ENCODE data around the gene ANAPC5.
A peak's percentile ranks its signal among the peaks of the same experiment; 100 is the strongest.
"Not testable (repeated sequence)": the region's sequence is repeated elsewhere in the genome, so short reads cannot be mapped to it uniquely, and the experiment has no call there.

Gene ANAPC5

DNA sequence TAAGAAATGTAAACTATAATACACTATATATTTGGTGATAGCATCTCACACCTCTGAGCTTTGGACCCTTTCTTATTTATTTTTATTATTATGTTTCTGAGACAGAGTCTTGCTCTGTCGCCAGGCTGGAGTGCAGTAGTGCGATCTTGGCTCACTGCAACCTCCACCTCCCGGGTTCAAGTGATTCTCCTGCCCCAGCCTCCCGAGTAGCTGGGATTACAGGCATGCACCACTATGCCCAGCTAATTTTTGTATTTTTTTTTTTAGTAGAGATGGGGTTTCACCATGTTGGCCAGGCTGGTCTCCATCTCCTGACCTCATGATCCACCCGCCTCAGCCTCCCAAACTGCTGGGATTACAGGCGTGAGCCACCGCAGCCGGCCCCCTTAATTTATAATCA is 44.8 kb downstream of the ANAPC5 start:
- DNase-seq = not testable (repeated sequence)

DNA sequence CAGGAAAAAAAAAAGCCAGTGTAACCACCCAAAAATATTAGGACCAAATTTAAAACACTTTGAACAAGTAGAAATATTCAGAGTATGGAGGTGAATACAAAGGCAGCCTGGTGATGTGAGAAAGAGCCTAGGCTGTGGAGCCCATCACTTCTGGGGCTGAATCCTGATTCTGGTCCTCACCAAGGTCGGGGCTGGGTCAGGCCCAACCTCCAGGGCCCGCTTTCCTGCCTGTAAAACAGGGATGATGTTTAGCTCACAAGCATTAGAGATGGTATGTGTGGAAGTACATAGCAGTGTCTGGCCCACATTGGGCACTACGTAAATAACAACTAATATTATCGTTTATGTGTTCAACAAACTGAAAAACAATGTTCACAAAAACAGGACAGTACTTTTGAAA is 47.9 kb downstream of the ANAPC5 start:
- DNase-seq = no peak

DNA sequence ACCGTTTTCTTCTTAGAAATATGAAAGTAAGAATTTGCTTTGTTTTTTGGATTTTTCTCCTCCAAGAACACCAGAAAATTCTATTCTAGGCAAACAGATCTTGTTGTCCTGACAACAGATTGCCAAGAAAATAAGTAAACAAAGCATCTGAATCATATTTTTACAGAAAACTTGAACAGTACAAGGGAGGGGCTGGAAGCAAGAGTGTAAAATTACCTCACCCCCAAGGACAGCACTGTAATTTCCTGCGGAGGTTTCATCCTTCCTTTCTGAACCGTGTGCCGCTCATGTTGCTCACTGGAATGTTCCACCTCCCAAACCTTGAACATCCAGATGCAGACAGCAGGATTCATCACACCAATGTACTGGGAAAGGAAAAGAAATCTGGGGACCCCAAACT is 50.3 kb downstream of the ANAPC5 start:
- peak in 1 of 2 donors; percentile 52 for DNase-seq

DNA sequence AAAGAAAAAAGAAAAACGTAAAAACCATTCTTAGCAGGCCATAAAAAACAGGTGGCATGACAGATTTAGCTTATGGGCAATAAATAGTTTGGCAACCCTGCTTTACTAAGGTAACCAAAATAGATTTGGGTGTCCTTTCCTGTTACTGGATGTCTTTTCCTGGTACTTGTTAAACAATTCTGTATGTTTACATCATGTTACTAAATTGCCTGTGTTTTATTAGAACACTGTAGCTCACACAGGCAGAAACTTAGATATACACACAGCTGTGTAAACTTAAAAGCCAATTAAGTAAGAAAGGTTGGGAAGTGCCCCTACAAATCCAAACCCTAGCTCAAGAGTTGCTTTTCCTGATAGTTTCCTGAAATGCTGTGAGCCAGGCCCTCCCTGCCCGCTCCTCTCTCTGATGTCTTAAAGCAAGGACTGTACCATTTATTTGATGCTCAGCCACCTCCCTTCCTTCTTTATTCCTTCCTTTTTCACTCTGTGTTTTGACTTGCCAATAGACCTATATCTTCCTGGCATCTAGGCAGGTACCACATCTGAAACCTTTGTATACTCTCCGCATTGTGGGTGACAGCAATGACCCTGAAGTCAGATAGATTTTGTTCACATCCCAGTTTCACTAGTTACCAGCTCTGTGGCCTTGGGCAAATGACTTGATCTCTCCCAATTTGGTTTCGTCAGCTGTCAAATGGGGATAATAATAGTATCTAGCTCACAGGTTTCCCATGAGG is 52.0 kb downstream of the ANAPC5 start:
- no peak for DNase-seq

DNA sequence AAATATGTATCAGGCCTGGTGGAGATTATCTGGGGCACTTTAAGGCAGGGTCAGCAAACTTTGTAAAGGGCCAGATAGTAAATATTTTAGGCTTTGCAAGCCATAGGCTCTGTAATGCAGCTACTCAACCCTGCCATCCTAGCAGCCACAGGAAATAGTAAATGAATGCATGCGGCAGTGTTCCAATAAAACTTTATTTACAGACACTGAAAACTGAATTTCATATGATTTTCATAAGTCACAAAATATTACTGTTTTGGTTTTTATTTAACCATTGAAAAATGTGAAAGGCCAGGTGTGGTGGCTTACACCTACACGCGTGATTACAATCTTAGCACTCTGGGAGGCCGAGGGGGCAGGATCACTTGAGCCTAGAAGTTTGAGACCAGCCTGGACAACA is 52.5 kb downstream of the ANAPC5 start:
- DNase-seq = no peak

DNA sequence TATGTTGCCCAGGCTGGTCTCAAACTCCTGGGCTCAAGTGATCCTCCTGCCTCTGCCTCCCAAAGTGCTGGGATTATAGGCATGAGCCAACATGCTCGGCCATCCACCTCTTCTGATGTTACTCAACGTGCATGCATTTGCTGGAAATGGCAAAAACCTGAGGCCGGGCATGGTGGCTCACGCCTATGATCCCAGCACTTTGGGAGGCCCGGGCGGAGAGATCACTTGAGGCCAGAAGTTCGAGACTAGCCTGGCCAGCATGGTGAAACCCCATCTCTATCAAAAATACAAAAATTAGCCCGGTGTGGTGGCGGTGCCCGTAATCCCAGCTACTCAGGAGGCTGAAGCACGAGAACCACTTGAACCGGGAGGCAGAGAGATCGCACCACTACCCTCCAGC is 53.8 kb downstream of the ANAPC5 start:
- not testable (repeated sequence) for DNase-seq

DNA sequence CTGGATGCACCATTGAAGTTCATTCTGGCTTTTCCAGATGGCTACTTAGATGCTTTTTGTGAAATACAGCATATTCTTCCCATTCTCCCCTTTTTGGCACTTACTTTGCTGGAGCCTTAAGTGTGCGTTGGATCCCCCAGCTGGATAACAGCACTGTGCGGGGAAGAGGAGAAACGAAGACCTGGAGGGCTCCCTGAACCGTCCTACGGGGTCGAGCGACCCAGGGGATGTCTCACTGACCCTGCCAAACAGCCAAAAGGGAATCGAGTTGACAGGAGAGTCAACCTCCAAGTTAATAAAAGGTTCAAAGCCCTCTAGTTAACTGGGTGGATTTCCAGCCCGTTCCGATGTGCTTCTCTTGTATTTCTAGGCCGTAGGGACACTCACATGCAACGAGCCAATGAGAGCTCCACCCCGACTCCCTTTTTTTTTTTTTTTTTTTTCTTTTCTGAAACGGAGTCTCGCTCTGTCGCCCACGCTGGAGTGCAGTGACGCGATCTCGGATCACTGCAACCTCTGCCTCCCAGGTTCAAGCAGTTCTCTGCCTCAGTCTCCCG is 54.7 kb downstream of the ANAPC5 start:
- peak; percentile 59 to 61 for DNase-seq

DNA sequence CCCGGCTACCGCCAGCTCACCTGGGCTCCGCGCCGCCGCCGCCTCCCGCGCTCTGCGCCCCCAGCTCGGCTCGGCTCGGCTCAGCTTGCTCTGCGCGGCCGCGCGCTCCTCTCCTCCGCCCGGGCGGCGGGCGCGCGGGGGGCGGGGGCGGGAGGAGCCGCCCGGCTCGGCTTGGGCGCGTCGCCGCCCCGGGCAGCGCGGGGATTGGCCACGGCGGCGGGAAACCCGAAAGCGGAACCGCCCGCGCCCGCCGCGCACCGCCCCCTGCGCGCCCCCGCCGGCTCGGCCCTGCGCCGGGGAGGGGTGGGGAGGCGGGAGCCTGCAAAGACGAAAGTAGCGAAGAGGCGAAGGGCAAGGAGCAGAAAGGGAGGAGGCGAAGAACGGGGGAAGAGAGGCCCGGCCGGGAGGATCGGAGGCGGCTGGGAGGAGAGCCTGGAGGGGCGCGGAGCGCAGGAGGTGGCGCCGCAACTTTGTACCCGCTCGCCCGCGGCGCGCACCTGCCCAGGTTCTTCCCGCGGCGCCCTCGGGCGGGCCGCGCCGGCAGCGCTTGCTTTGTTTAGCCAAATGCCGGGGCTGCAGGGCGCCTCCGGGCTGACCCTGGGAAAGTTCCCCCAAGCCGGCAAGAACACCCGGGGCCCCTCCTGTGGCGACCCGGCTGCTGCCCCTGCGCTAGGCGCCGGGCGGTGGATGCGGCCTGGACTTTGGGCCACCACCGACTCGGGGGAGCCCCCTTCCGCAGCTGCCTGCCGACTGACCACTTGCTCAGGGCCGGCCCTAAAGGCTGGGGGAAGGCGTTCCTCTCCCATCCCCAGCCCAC is 55.4 kb downstream of the ANAPC5 start, which contains the start of gene CAMKK2:
TSS of gene CAMKK2 (minus strand) at position 92 of the 817 bp plus-strand sequence. CDS start 22,183 bp downstream, outside the sequence.
- DNase-seq = peak; percentile 79 to 87

DNA sequence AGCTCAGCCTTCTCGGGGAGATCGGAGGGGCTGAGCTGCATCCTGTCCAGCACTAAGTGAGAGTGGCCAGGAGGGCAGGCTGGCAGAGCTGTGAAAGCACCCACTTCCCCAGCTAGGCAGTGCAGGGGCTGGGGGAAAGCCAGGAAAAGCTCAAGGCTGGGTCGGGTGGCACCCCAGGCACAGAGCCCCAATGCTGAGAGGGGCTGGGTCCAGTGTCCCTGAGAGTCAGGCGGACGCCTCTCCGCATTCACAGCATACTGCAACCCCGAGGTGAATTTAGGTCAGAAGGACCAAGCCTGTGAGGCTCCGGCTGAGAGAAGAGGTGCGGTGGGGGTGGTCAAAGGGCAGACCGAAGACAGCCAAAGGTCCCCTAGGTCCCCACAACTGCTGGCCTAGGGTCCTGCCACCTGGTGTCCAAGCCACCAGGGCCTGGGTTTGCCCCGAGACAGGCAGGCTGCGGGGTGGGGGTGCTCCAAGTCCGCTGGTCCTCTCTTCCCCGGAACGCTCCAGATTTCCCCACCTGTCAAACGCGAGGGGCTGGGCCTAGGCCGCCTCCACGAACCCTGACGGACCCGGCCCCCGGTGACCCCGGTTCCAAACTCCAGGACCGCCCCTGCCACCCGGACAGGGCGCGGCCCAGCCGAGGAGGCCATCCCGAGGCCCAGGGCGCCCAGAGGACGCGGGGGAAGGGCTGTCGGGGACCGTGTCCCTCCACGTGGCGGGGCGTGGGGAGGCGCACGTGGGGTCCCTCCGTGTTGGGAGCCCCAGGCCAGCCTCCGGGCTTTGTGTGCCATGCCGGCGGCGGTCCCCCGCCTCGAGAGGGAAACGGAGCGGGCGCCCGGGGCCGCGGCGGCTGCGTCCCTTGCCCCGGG is 56.2 kb downstream of the ANAPC5 start:
- peak; percentile 40 to 57 for DNase-seq

DNA sequence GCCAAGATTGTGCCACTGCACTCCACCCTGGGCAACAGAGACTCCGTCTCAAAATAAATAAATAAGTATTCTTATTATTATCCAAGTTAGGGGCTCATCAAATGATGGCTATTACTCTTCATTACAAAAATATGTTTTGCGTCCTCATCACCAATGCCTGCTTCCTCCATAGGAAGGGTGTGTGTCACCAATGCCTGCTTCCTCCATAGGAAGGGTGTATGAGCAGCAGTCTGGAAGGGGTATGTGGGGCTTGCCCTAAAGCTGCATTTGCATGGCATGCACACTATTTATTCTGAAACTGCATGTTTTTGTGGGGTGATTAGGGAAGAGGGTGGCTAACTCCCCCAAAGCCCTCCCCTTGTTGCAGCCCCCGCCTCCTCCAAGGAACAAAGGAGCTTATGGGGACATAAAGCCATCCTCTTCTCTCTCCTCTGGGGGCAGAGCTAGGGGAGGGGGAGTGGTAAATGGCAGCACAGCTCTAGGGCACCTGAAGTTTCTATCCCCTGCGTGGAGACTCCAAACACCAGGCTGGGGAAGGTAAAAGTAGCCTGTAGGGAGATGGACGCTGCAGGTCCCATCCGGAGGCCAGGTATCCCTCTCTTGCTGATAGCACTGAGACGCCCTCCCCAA is 57.0 kb downstream of the ANAPC5 start:
- peak; percentile 41 to 44 for DNase-seq

DNA sequence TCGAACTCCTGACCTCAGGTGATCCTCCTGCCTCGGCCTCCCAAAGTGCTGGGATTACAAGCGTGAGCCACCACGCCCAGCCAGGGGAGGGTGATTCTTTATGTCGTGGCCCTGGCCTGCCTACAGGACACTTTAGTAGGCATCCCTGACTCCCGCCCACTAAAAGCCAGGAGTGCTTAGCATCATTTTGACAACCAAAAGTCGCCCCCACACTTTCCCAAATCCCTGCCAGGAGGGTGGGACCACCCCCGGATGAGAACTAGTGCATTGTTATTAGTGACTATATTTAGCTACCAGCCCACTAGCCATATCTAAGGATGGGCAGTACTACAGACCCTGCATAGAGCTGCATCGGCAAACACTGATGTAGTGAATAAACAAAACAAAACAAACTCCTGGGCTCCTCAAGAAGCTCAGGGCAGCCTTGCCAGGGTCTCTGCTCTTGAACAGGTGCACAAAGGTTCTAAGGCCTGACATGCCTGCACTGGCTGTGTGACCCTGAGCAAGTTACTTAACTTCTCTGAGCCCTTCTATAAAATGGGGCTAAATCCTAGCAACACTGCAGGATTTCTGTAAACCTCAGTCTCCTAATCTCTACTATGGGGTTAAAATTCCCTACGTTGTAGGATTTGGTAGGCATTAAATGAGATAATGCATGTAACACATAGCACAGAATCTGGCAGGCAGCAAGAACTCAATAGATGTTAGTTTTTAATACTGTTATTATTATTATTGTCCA is 57.9 kb downstream of the ANAPC5 start:
- no peak for DNase-seq

DNA sequence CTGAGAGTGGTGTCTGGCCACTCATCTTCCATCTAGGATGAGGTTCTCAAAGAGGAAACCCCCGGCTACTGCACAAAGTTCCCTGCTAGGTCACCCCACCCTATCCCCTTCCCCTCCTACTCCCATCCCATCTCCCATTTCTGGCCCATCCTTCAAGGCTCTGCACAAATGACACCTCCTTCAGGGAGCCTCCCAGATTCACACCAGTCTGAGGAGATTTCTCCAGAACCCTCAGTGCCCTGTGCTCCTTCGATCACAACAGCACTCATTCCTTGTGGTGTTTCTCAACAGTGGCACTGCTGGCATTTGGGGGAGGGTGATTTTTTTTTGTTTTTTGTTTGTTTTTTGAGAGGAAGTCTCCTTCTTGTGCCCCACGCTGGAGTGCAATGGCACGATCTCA is 58.6 kb downstream of the ANAPC5 start:
- DNase-seq = no peak

DNA sequence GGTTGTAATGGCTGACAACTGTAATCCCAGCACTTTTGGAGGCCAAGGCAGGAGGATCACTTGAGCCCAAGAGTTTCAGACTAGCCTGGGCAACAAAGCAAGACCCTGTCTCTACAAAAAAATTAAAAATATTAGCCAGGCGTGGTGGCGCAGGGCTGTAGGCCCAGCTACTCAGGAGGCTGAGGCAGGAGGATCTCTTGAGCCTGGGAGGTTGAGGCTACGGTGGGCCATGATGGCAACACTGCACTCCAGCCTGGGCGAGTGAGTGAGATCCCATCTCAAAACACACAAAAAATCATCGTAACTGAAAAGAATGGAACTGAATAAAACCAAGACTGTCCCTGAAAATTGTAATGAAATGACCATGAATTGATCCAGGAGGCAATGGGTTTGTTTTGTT is 61.8 kb downstream of the ANAPC5 start:
- DNase-seq = no peak

DNA sequence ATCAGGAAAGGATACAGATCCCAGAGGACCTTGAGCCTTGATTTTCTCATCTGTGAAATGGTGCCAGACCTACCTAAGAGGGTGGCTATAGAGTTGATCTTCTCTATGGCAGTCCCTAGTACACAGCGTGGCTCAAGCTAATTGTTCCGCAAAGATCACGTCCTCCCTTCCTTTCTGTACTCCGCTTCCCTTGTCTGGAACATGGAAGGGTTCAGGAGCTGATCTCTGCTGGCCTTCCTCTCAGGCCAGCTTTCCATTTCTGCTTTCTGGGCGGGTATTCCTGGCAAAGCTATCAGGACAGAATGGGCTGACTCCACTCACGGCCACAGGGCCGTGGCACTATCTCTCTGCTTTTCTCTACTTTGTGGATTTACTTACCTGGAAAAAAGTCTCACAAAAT is 62.2 kb downstream of the ANAPC5 start:
- no peak for DNase-seq

DNA sequence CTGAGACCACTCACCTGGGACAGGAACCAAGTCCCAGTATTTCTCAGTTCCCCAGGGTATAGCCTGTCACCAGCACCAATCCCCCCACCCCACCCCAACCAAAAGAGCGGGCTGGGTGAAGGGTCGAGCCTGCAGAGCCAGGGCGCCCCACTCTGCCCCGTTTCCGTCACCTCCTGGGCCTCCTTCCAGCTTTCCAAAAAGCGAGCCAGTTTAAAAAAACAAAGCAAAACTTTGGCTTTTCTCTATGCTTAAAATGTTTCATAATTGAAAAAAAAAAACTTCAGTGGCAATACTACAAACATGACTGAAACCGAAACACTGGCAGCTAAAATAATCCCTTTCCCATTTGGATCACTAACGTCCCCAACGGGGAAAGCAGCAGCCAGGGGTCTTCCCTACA is 63.2 kb downstream of the ANAPC5 start:
- DNase-seq = no peak

DNA sequence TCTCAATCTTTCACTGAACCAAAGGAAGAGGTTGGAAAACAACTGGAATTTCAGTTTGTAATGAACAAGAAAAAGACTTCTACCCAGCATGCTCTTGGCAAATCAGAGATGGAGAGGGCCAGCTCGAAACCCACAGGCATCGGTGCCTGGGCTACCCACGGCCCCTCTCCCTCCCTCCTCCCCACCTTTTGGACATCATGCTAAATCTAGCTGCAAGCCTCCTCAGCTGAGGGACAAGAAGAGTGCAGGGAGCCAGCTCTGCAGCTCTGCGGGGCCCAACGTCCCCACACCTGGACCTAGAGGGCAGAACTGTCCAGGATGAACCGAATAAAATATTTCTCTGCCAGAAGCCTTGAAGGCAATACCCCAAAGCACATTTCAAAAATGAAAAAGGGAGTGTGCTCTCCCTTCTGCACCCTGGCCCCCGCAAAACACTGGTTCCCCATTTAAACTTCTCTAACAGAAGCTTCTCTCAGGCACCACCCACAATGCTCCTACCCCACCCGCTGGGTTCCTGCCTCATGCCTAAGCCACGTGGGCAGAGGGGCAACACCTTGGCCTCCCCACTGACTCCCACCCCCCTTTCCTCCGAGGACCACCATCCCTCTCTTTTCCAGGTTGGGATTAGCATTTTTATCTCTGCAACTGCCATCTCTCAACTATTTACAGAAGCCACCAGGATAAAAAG is 63.9 kb downstream of the ANAPC5 start:
- peak; percentile 48 to 60 for DNase-seq

DNA sequence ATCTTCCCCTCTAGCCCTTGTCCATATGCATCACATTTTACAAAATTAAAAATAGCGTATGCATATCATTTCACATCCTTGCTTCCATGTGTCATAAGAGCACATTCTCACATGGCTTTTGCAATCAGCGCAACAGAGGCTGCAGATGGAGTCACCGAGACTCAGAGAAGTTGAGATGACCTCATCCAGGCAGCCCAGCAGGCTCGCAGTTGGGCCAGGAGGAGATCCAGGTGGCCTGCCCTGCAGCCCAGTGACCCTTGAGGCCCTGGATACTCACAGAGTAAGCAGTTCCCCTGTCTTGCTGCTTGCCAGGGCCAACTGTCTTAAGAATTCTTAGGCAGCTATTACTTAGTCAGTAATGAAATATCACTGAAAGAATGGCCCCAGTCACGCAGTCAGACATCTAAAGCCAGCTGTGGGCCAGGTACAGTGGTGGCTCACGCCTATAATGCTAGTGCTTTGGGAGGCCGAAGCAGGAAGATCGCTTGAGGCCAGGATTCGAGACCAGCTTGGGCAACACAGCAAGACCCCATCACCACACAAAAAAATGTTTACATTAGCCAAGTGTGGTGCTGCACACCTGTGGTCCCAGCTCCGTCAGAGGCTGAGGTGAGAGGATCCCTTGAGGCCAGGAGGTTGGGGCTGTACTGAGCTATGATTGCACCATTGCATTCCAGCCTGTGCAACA is 64.8 kb downstream of the ANAPC5 start:
- peak; percentile 78 to 91 for DNase-seq

DNA sequence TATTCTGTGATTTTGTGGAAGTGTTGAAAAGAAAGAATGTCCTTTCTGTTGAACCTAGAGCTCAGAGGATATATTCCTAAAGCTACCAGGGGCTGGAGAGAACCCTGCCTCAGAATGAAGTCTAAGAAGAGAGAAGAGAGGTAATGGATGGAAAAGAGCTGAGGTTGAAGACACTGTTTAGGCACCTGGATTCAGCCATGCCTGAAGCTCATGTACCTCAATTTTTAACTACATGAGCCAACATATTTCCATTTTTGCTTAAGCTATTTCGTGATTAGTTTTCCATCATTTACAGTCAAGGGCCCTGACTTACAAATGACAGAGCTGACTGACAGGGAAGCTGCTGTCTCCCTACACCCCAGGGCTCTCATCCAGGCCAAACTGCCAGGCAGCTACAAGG is 66.4 kb downstream of the ANAPC5 start:
- no peak for DNase-seq

DNA sequence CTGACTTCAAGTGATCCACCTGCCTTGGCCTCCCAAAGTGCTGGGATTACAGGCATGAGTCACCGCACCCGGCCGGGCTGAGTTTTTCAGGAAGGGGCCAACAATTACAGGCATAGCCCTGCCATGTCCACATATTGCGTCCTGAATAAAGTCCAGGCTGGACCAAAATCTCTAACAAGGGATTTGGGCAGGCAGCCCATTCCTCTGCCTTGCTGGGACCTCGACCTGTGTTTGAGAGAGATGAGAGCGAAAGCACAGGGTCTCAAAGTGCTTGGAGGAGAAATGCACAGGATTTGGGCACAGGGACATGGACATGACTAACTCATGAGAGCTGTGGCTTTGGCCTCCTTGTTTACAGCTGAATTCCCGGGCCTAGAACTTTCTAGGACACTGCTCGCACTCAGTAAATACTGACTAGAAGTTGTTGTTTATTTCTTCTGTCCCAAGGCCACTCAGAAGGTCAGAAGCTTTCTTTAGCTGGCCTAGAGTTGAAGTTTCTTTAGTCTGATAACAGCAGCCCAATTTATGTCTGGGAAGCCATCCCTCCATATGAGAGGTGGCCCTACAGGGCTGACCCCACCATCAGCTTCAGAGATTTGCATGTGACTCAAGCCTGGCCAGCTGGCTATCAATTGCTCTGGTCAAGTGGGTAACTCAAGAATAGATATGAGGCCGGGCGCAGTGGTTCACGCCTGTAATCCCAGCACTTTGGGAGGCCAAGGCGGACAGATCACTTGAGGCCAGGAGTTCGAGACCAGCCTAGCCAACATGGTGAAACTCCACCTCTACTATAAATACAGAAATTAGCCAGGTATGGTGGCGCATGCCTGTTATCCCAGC is 67.4 kb downstream of the ANAPC5 start:
- no peak for DNase-seq

All from inflammatory macrophage treated with lipopolysaccharide for 1 hour (primary cell).